GM18499 (cell line): ENCODE measurements around the gene TRIB2.

Source experiments
- ATAC-seq: cut with Tn5 transposase; IDR thresholded peaks from one replicate; pipeline ENCODE4 v1.9.1; 2021; ENCODE audit warnings: moderate number of reproducible peaks; ENCODE audit not compliant: insufficient read depth, unreplicated experiment

Gene TRIB2

DNA sequence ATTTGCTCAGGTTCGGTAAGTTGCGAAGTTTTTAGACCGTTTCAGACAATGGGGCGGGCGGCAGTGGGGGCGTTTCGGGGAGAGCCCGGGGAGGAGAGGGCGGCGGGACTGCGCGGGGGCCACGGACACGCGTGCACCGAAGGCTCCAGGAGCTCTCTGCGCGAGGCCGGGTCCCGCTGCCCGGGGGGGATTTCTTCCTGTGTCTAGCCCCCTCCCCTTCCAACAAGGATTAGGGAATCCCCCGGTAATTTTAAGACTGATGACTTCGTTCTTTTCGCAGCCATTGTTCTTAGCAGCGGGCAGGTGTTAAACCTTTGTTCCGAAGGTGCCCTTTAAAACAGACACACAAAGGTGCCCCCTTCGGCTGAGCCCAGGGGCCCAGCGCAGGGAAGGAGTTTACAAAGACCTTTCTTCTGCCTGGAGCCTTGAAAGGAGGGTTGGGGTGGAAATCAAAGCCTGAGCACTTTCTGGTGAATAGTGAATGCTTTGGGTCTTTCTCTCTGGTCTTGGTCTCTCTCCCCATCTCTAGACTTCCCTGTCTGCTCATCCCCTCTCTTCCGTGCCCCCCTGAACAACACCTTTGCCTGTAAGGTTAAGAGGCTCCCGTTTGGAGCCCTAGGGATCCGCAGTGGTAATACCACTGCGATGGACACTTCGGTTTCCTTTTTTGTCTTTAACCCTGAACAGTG is 2.1 kb downstream of the TRIB2 start:
- ATAC-seq: no peak

DNA sequence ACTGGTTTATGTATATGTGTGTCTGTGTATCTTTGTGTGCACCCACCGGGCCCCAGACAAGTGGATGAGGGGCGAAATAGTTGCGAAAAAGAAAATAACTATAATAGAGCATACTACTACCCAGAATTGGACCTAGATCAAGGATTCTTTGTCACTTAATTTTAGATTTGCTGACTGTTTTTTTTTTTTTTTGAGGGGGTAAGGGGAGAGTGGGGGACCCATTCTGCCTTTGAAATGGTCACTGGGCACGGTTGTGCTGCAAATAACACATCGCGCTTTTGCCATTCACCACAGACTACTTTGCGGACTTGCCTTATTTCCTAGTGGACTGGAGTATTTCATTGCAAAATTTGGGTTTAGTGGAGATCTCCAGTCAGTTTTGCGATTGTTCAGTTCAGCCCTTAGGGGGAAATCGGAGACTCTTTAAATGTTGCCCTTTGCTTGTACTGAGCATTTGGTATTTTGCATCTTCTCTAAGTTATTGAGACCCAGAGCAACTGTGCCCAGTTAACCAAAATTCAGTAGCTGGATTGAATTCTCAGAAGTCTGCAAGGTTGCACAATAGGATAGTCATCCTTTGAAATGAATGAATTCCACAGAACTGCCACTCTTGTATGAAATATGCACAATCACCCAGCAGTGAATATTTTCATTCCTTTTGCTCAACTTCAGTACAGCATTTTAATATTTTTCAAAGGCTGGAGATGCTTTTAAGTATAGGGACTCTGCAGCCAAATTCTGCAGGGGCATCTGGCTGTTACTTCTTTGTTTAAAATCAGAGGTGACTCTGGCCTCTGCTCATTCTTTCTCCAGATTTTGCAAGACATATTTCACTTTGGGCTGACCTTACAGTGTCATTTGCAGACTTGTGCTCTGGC is 2.9 kb downstream of the TRIB2 start:
- ATAC-seq: no peak

DNA sequence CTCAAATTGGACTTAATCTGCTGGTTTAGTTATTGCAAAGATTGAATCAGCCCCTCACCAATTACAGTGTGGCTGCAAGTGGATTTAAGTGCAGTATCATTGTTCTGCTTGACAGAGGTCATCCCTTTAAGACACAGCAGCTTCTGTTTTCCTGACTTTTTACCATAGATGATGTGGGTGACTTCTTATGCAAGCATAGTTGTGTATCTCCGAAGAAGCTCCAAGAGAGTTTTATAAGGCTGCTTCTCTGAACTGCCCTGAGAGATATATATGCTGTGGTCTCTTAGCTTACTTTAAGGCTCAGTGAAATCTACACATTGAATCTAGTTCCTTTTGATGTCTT is 3.5 kb downstream of the TRIB2 start:
- ATAC-seq: no peak

- ATAC-seq: no peak
Observed at GRCh38 chr2:12720754-12721378, 4.1 kb downstream of the TRIB2 start.

DNA sequence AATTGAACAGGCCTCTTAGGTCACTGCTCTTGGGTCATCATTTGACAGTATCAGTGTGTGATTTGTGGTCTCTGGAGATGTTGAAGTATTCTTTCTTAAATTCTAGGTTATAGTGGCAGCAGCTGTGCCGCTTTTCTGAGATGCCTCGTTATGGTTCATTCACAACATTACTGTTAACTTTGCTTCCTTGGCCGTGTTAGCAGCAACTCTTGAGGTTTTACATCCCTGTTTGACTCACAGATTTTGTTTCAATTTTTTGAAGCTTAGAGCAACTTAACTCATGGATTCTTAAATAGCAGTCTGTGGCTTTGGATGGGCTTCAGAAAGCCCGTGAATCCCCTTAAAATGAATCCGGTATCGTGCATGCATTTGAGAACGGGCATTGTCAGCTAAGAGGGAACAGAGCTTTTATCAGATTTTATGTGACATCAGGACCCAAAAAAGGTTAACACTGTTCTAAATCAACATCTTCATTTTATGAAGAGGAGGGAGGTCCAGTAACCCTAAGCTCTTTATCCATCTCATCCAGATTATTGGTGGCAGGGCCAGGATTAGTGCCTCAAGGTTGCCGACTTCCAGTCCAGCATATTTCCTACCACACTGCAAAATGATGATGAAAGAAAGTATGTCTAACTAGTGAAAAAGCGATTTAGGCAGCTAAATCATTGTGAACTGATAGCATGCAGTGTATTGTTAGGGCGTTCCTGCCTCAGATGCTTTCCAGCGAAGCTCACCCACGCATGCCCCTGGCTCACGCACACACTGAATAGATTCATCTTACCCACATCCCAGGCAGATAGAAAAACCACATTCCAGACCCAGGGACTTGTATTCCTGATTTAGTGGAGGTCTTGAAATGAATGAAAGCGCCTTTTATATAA is 5.1 kb downstream of the TRIB2 start:
- ATAC-seq: no peak

GRCh38 chr2:12722447-12723316 is 5.9 kb downstream of the TRIB2 start:
- no peak for ATAC-seq

DNA sequence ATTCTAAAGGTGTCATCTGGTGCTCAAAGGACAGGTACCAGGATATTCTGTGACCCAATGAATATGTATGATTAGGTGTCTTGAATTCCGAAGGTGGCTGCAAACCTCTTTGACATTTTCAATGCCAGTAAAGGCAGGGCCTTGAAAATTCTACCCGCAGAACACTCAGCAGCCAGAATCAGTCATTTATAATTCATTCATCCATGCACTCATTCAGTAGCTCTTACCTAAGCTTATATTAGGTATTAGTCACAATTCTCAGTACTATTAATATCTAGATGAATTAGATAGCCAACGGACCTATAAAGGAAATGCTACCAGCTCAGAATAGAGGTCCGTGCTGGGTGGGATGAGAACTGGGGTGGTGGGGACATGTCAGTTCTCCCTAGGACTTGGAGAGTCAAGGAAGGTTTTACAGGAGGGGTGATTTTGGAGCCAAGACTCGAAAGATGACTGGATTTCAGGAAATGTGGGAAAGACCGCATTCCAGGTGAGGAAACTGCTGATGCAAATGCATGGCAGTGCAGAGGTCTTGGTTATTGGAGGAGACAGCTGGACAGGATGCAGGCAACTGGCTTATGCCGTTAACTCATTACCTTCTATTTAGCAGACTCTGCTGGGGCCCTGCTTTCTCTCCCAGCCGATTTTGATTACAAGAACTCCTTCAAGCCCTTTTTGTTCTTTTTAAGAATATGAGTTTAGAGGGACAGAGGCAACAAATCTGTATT is 7.2 kb downstream of the TRIB2 start:
- no peak for ATAC-seq

DNA sequence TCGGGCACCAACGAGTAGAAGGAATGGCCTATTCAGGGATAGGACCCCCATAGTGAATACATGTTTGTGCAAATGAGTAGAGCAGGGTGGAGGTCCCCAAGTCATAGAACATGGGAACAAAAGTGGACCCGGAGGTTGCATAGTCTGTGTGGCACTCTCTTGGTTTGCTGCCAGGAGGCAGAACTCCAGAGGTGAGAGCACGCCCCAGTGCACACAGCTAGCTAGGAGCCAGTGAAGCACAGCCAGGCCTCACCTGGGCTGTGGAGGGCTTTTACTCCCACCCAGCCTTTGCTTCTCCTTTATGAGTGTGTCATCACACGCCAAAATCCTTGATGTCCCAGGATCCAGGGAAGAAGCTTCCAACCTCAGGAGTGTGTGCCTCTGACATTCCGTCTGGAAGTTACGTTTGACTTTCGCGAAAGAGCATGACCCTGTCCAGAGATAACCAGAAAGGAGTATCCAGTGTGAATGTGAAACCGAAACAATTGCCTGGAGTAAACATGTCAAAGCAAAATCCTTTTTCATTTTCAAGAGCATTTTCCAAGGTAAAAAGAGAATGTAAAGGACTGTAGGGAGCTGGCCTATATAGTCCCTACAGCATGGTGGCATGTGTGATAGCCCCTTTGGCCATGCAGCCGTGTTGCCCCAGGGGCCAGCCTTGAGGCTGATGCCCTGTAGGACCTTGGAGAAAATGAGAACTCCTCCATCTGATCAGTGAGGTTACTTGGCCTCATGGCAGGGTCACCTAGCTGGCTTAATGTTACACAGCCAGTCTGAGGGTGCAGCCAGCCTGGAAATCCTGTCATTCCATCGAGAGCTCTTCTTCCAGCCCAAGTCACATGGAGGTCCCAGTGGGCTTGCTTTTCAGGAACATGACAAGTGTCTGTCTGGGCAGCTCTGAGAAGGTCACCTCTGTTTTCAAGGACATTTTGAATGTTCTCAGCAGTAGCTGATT is 8.8 kb downstream of the TRIB2 start:
- no peak for ATAC-seq

DNA sequence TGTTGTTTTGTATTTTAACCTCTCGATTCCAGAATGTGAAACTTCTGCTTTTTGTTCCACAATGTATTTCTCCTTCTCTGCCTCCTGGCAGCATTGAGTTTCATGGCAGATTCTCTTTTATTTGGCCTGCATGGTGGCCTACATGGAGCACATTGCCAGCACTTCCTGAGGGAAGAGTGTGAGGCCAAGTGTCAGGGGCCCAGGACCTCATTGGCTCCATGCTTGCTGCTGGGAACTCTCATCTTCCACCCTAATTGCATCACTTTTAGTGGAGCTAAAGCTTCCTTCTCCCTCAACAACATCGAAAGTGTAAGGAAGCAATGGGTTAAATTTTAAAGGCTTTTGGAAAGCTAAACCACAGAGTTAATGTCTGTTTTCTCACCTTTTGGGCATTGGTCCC is 9.5 kb downstream of the TRIB2 start:
- ATAC-seq: no peak

GRCh38 chr2:12727065-12727464 is 10.3 kb downstream of the TRIB2 start:
- ATAC-seq: no peak

DNA sequence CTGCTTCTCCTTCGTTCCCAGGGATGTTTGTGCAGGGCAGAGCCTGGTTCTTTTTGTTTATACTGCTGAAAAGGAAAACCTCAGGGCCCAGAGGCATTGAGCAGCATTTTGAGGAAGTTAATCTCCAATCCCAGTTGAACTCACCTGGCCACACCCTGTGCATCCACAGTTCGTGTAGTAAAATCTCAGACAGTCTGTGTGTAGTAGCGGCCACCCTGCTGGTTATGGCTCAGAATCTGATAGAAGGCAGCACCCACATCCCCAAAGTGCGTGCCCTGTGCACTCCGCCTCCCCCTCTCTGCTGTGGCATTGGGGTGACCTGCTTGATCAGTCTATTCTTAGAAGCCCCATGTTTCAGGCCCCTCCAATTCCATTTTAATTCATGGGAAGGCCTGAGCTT is 10.9 kb downstream of the TRIB2 start:
- ATAC-seq: no peak

- peak; percentile 83 for ATAC-seq
Observed at GRCh38 chr2:12728221-12728777, 11.6 kb downstream of the TRIB2 start.

DNA sequence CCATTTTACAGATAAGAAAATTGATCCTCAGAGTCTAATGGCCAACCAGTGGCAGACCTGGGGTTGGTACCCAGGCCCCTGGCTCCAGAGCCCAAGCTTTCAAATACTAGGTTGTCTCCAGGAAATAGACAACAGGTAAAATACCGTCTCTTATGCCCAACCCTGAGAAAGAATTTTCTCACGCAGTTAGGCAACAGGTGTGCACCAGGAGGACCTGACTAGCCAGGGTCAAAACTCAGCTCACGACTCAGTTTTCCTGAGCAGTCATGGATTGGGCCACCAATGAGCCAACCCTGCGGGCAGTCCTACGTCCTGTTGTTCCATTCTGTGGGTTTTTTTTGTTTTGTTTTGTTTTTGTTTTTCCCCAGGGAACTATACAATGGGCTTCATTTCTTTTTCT is 13.5 kb downstream of the TRIB2 start:
- no peak for ATAC-seq

GRCh38 chr2:12731701-12732280 is 15.1 kb downstream of the TRIB2 start:
- ATAC-seq: no peak

GRCh38 chr2:12732651-12733050 is 15.9 kb downstream of the TRIB2 start:
- ATAC-seq: no peak

- ATAC-seq: no peak
Observed at GRCh38 chr2:12733846-12734245, 17.1 kb downstream of the TRIB2 start.
